ENCODE measurements around the gene MYL5. TPM values are rescaled to one million over a fixed set of nuclear protein-coding genes. Genes with fewer than 3 reads are reported as not detected.

The MYL5 gene
- polyA plus RNA-seq, 3 donors: 4.2 to 12.6 (median 7.2) TPM

DNA sequence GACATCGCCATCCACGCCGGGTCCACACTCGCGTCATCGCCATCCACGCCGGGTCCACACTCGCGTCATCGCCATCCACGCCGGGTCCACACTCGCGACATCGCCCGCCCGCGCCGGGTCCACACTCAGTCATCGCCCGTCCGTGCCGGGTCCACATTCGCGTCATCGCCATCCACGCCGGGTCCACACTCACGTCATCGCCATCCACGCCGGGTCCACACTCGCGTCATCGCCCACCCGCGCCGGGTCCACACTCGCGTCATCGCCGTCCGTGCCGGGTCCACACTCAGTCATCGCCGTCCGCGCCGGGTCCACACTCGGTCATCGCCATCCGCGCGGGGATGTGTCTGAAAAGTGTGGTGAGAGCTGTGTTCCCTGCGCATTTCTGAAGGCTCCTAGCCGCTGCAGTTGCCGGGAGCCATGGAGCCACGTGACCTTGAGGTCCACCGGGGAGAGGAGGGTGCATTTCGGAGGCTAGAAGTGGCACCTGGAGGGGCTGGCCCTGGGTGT is 48.6 kb downstream of the MYL5 start:
- peak overlapping the region in 1 of 7 donors; percentile 6 for H3K27ac Mint-ChIP-seq

DNA sequence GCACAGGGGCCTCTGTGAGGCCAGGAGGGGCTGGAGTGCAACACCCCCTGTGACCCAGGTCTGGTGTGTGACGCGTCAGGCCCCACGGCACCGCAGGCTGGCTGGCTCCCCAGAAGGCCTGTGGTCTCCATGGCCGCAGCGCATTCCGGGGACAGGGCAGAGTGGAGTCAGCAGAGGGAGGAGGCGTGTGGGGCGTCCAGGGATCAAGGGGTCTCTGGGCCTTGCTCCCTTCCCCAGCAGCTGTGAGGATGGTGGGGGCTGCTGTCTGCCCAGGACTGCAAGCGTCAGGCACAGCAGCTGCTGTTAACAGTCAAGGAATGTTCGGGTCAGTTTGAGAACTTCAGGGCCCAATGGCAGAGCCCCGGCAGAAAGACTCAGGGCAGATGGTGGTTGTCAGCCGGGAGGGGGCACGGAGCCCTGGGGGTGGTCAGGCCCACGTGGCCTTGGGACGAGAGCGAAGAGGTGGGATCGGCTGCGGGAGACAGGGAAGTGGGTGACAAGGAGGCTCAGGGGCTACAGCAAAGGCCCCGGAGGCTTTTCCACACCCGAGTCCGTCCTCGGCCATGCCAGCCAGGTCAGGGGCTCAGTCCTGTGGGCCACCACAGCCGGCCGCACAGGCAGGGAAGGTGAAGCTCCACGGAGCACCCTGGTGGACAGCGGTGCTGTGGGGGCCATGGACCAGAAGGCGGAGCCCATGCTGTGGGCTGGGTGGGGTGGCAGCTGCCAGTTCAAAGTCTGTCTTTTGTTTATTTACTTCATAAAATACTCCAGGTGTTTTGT is 49.6 kb downstream of the MYL5 start:
- H3K4me1 ChIP-seq (ENCODE audit: control insufficient read depth in 1 of 2, insufficient read depth in 2 of 2, low read length in 2 of 2): peaks cover 0 to 17% of the 10 kb centered on the region in 2 donors
- H3K27me3 ChIP-seq (ENCODE audit: control insufficient read depth in 2 of 2, insufficient read depth in 2 of 2, low read length in 2 of 2): no peaks in the 10 kb centered on the region
- H3K79me2 ChIP-seq (ENCODE audit: insufficient read depth, low read length): peaks cover 71% of the 10 kb centered on the region
- Mint-ChIP-seq H3K4me3 (no peak overlapping the region), H3K4me1 (peaks cover 33% of the 10 kb centered on the region), H3K27ac (peak overlapping the region in 1 of 7 donors; percentile 62), H3K36me3 (peaks cover 37 to 74% of the 10 kb centered on the region in 2 donors), H3K27me3 (ENCODE audit: low read depth in 3 of 3) (no peaks in the 10 kb centered on the region), H3K9me3 (peaks cover 0 to 15% (median 8%) of the 10 kb centered on the region in 7 donors)
- H2AFZ ChIP-seq (ENCODE audit: insufficient read depth, low read depth, low read length, poor library complexity, severe bottlenecking): no peak overlapping the region
- H3K9me3 ChIP-seq (replicated peaks in 1 of 2; ENCODE audit: control insufficient read depth in 1 of 2, insufficient read depth in 1 of 2, low read length in 2 of 2): peaks cover 0 to 5% of the 10 kb centered on the region in 2 donors
- TF ChIP-seq, protein P1, sequence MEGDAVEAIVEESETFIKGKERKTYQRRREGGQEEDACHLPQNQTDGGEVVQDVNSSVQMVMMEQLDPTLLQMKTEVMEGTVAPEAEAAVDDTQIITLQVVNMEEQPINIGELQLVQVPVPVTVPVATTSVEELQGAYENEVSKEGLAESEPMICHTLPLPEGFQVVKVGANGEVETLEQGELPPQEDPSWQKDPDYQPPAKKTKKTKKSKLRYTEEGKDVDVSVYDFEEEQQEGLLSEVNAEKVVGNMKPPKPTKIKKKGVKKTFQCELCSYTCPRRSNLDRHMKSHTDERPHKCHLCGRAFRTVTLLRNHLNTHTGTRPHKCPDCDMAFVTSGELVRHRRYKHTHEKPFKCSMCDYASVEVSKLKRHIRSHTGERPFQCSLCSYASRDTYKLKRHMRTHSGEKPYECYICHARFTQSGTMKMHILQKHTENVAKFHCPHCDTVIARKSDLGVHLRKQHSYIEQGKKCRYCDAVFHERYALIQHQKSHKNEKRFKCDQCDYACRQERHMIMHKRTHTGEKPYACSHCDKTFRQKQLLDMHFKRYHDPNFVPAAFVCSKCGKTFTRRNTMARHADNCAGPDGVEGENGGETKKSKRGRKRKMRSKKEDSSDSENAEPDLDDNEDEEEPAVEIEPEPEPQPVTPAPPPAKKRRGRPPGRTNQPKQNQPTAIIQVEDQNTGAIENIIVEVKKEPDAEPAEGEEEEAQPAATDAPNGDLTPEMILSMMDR (IDR thresholded peaks at IDR 0.05): no peak
- no peak overlapping the region for H3K4me2 ChIP-seq (replicated peaks; ENCODE audit: extremely low read depth, low read length, poor library complexity, severe bottlenecking)
- H3K9ac ChIP-seq (ENCODE audit: insufficient read depth, low read length, poor library complexity, severe bottlenecking): no peak overlapping the region
- DNase-seq: no peak
- intact Hi-C loops (cut with micrococcal nuclease): no loop called here
- peaks cover 13 to 49% of the 10 kb centered on the region in 2 donors for H3K36me3 ChIP-seq (replicated peaks in 1 of 2; ENCODE audit: control insufficient read depth in 1 of 2, insufficient read depth in 2 of 2, low read length in 2 of 2)
- H4K20me1 ChIP-seq (ENCODE audit: insufficient read depth, low read length): peaks cover 95% of the 10 kb centered on the region
- no peak overlapping the region for H3K4me3 ChIP-seq (replicated peaks in 1 of 3; ENCODE audit: low read depth in 2 of 3, low read length in 3 of 3)
- WGBS (ENCODE audit: insufficient coverage): 99% methylated on average over 26 of the region's 28 CpGs
- H3K27ac ChIP-seq (ENCODE audit: low read depth in 1 of 2, low read length in 2 of 2): no peak overlapping the region

More for the DNA sequence above, 48.6 kb downstream of the MYL5 start:
- Mint-ChIP-seq H3K4me1 (peaks cover 33% of the 10 kb centered on the region), H3K9me3 (peaks cover 0 to 15% (median 8%) of the 10 kb centered on the region in 7 donors), H3K4me3 (no peak overlapping the region), H3K36me3 (peaks cover 35 to 64% of the 10 kb centered on the region in 2 donors), H3K27me3 (ENCODE audit: low read depth in 3 of 3) (no peaks in the 10 kb centered on the region)
- Histone ChIP-seq H3K79me2 (ENCODE audit: insufficient read depth, low read length) (peaks cover 73% of the 10 kb centered on the region), H2AFZ (ENCODE audit: insufficient read depth, low read depth, low read length, poor library complexity, severe bottlenecking) (no peak overlapping the region), H4K20me1 (ENCODE audit: insufficient read depth, low read length) (peaks cover 98% of the 10 kb centered on the region), H3K4me3 (replicated peaks in 1 of 3; ENCODE audit: low read depth in 2 of 3, low read length in 3 of 3) (no peak overlapping the region), H3K36me3 (replicated peaks in 1 of 2; ENCODE audit: control insufficient read depth in 1 of 2, insufficient read depth in 2 of 2, low read length in 2 of 2) (peaks cover 13 to 41% of the 10 kb centered on the region in 2 donors), H3K9ac (ENCODE audit: insufficient read depth, low read length, poor library complexity, severe bottlenecking) (no peak overlapping the region), H3K4me1 (ENCODE audit: control insufficient read depth in 1 of 2, insufficient read depth in 2 of 2, low read length in 2 of 2) (peaks cover 0 to 17% of the 10 kb centered on the region in 2 donors), H3K9me3 (replicated peaks in 1 of 2; ENCODE audit: control insufficient read depth in 1 of 2, insufficient read depth in 1 of 2, low read length in 2 of 2) (peaks cover 0 to 5% of the 10 kb centered on the region in 2 donors), H3K4me2 (replicated peaks; ENCODE audit: extremely low read depth, low read length, poor library complexity, severe bottlenecking) (no peak overlapping the region), H3K27me3 (ENCODE audit: control insufficient read depth in 2 of 2, insufficient read depth in 2 of 2, low read length in 2 of 2) (no peaks in the 10 kb centered on the region), H3K27ac (ENCODE audit: low read depth in 1 of 2, low read length in 2 of 2) (no peak overlapping the region)
- TF ChIP-seq, protein P1 (IDR thresholded peaks at IDR 0.05): no peak
- no peak for DNase-seq
- intact Hi-C loops (cut with micrococcal nuclease): no loop called here
- 99% methylated on average over 61 of the region's 61 CpGs for WGBS (ENCODE audit: insufficient coverage)

Measured in CD14-positive monocyte (primary cell).